Endothelial cell of umbilical vein (primary cell): ENCODE results near the gene NT5DC1. TPM values are rescaled to one million over a fixed set of nuclear protein-coding genes. Genes with fewer than 3 reads are reported as not detected.

Source experiments
- BruUV-seq: library from RNA; stranded (reverse); fragments of 400-500 nt; replicated peaks from 2 replicates; lab custom pipeline; 2021; lab: Mats Ljungman, UMichigan
- CTCF ChIA-PET: fragments of 300-600, 350-600 bp; sonication (Branson Sonifier 250); formaldehyde crosslinking; loops from one replicate; lab custom pipeline; 2021; ENCODE audit warnings: antibody characterized with exemption, inconsistent platforms; lab: Charles Lee
- POLR2A ChIA-PET: fragments of 300-600, 350-600 bp; sonication (Branson Sonifier 250); formaldehyde crosslinking; loops from one replicate; lab custom pipeline; 2021; ENCODE audit warnings: antibody characterized with exemption, inconsistent platforms; lab: Charles Lee
- DNase-seq: peaks from one replicate; pipeline ENCODE4 v3.0.0-alpha.2; 2011; ENCODE audit warnings: low read depth, low spot score
- FAIRE-seq: peaks from 2 replicates; lab custom pipeline; 2011; peaks lifted over from hg19 to GRCh38; lab: Jason Lieb, UNC
- H2AFZ ChIP-seq: 2 replicates; pipeline ENCODE4 v1.6.0; 2012; ENCODE audit warnings: low read depth, low read length, control low read depth, inconsistent platforms
- H3K27ac ChIP-seq: 2 replicates; pipeline ENCODE4 v1.5.1; 2011; ENCODE audit warnings: low read depth, mild to moderate bottlenecking, control low read depth, low read length, moderate library complexity; ENCODE audit not compliant: insufficient read depth
- H3K27me3 ChIP-seq, 2 experiments: 2 replicates each; pipeline versions ENCODE4 v1.6.0 to v1.6.1; 2011; ENCODE audit warnings: low read length in 2 of 2, mixed read lengths in 1 of 2; ENCODE audit not compliant: control insufficient read depth in 2 of 2, insufficient read depth in 2 of 2
- H3K36me3 ChIP-seq, 2 experiments: 2 replicates in 1 of 2; 3 replicates in 1 of 2; pipeline ENCODE4 v1.5.1; 2011; ENCODE audit warnings: low read length in 2 of 2, mild to moderate bottlenecking in 1 of 2, moderate library complexity in 1 of 2; ENCODE audit not compliant: control insufficient read depth in 2 of 2, insufficient read depth in 2 of 2; ENCODE audit errors: extremely low read depth in 1 of 2
- H3K4me1 ChIP-seq: 3 replicates; pipeline ENCODE4 v1.5.1; 2011; ENCODE audit warnings: mild to moderate bottlenecking, low read length; ENCODE audit not compliant: control insufficient read depth, insufficient read depth; ENCODE audit errors: extremely low read depth
- H3K4me2 ChIP-seq: 2 replicates; pipeline ENCODE4 v1.6.1; 2011; ENCODE audit warnings: low read length, control low read depth, mixed read lengths; ENCODE audit not compliant: insufficient read depth
- H3K4me3 ChIP-seq, 3 experiments: fragments of 200-600 bp in 1 of 3; sonication (generic), shearing (Covaris generic) in 1 of 3; replicated peaks in 1 of 3; 2 replicates each; pipeline ENCODE4 v1.5.1; 2011 to 2016; ENCODE audit warnings: control low read depth in 3 of 3, low read length in 3 of 3, mild to moderate bottlenecking in 2 of 3, inconsistent platforms in 1 of 3, low read depth in 1 of 3, moderate library complexity in 1 of 3; ENCODE audit not compliant: insufficient read depth in 1 of 3
- H3K79me2 ChIP-seq: 2 replicates; pipeline ENCODE4 v1.6.0; 2012; ENCODE audit warnings: low read length, inconsistent platforms; ENCODE audit not compliant: control insufficient read depth, insufficient read depth
- H3K9ac ChIP-seq: replicated peaks from 2 replicates; pipeline ENCODE3; 2011; ENCODE audit warnings: low read length, control low read depth; ENCODE audit not compliant: insufficient read depth; ENCODE audit errors: extremely low read depth
- H3K9me1 ChIP-seq: replicated peaks from 3 replicates; pipeline ENCODE4 v1.6.0; 2011; ENCODE audit warnings: mild to moderate bottlenecking, low read length; ENCODE audit not compliant: control insufficient read depth, insufficient read depth; ENCODE audit errors: extremely low read depth
- H3K9me3 ChIP-seq: replicated peaks from 2 replicates; pipeline ENCODE4 v1.5.1; 2012; ENCODE audit warnings: low read length, inconsistent platforms; ENCODE audit not compliant: control insufficient read depth, insufficient read depth
- H4K20me1 ChIP-seq: replicated peaks from 2 replicates; pipeline ENCODE3; 2011; ENCODE audit warnings: mild to moderate bottlenecking, low read length; ENCODE audit not compliant: control insufficient read depth, insufficient read depth; ENCODE audit errors: extremely low read depth
- EZH2 ChIP-seq: IDR thresholded peaks from 2 replicates; pipeline ENCODE4 v1.6.1; 2012; ENCODE audit warnings: borderline replicate concordance, low read depth, mild to moderate bottlenecking, moderate library complexity, low read length, inconsistent platforms; ENCODE audit not compliant: severe bottlenecking
- FOS ChIP-seq: IDR thresholded peaks from 2 replicates; pipeline ENCODE4 v1.6.1; 2011; ENCODE audit warnings: mild to moderate bottlenecking, low read length, moderate library complexity, borderline replicate concordance; ENCODE audit not compliant: insufficient read depth
- GATA2 ChIP-seq: IDR thresholded peaks from 2 replicates; pipeline ENCODE4 v1.7.0; 2011; ENCODE audit warnings: low read depth, mild to moderate bottlenecking, moderate library complexity, mixed read lengths, low read length; ENCODE audit not compliant: insufficient read length, insufficient read depth
- JUN ChIP-seq: IDR thresholded peaks from 2 replicates; pipeline ENCODE4 v1.6.1; 2011; ENCODE audit warnings: borderline replicate concordance, low read depth; ENCODE audit not compliant: insufficient read length, insufficient read depth
- MYC ChIP-seq: IDR thresholded peaks from one replicate; pipeline ENCODE4 v1.6.1; 2011; ENCODE audit warnings: mild to moderate bottlenecking, low read depth, low read length
- POLR2A ChIP-seq: IDR thresholded peaks from 2 replicates; pipeline ENCODE4 v1.6.1; 2012; ENCODE audit warnings: low read depth, mild to moderate bottlenecking, control low read depth, low read length
- POLR2AphosphoS5 ChIP-seq: IDR thresholded peaks from 2 replicates; pipeline ENCODE4 v1.6.1; 2012; ENCODE audit warnings: low read depth, mild to moderate bottlenecking, control low read depth, low read length, moderate library complexity; ENCODE audit not compliant: insufficient read depth
- dilution Hi-C: fragments of 300-500 bp; cut with MboI; formaldehyde crosslinking; loops from one replicate; pipeline ENCODE4 v1.15.0; 2019; ENCODE audit warnings: low sequenced_read_pairs; ENCODE audit not compliant: extremely low pct_ligation_motif_present
- intact Hi-C: fragments of 100-400 bp; cut with micrococcal nuclease; formaldehyde crosslinking; loops from one replicate; pipeline ENCODE4 v1.10.0; 2022
- polyA plus RNA-seq, 4 experiments: library from polyadenylated mRNA; depleted of rRNA in 3 of 4; stranded (reverse) in 3 of 4; unstranded in 1 of 4; fragments of >200 nt; gene quantifications; 2 replicates each; pipeline versions ENCODE4 v1.2.1 to v1.2.3, GENCODE V29; 2011 to 2012; ENCODE audit warnings: missing spikeins in 1 of 4
- total RNA-seq: library from RNA; stranded (reverse); gene quantifications from 2 replicates; pipeline ENCODE4 v1.2.3, GENCODE V29; 2021
- TF ChIP-seq, protein P1 (sequence below): IDR thresholded peaks from 2 replicates; pipeline ENCODE4 v1.6.1; 2011; ENCODE audit not compliant: insufficient read depth, insufficient read length
- TF ChIP-seq, protein P2 (sequence below), 2 donors: IDR thresholded peaks; 1 replicate in 1 of 2; 2 replicates in 1 of 2; pipeline ENCODE4 v1.5.1; 2011; ENCODE audit warnings: low read length in 2 of 2, mild to moderate bottlenecking in 2 of 2, moderate library complexity in 2 of 2, control low read depth in 1 of 2, inconsistent platforms in 1 of 2, low read depth in 1 of 2; ENCODE audit not compliant: insufficient read depth in 1 of 2; ENCODE audit errors: extremely low read depth in 1 of 2

NT5DC1 gene
- total and polyA plus RNA-seq, 2 donors (not counting 3 experiments of a cell fraction or from before 2014, with no cell fraction given): 11.3 to 24.3 TPM

GRCh38 chr6:116144605-116145004, 44.0 kb downstream of the NT5DC1 start:
- Histone ChIP-seq H3K4me3 (no peak overlapping the region), H3K9ac (no peak overlapping the region)

More at GRCh38 chr6:116144605-116145004, 44.0 kb downstream of the NT5DC1 start:
- Histone ChIP-seq H3K9me1 (no peaks in the 10 kb centered on the region), H4K20me1 (no peaks in the 10 kb centered on the region), H3K27me3 (no peaks in the 10 kb centered on the region), H3K27ac (no peak overlapping the region), H2AFZ (no peak overlapping the region), H3K79me2 (no peaks in the 10 kb centered on the region), H3K36me3 (no peaks in the 10 kb centered on the region), H3K4me1 (no peaks in the 10 kb centered on the region), H3K9me3 (no peaks in the 10 kb centered on the region), H3K4me2 (no peak overlapping the region)
- FAIRE-seq: no peak
- dilution Hi-C loops (no loop called here), intact Hi-C loops (no loop called here)
- ChIA-PET CTCF (interaction anchor here (1.2 to 2.1 kb wide), 2 partner anchors 27 to 33 kb away, joined by 4 to 5 read pairs; no protein-coding TSS in a partner anchor), POLR2A (no interaction called here)
- DNase-seq: no peak
- TF ChIP-seq, protein P1, sequence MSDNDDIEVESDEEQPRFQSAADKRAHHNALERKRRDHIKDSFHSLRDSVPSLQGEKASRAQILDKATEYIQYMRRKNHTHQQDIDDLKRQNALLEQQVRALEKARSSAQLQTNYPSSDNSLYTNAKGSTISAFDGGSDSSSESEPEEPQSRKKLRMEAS: no peak
- TF ChIP-seq EZH2: no peak
- TF ChIP-seq POLR2AphosphoS5: no peak
- TF ChIP-seq MYC: no peak
- no peak for TF ChIP-seq POLR2A
- TF ChIP-seq, protein P2, sequence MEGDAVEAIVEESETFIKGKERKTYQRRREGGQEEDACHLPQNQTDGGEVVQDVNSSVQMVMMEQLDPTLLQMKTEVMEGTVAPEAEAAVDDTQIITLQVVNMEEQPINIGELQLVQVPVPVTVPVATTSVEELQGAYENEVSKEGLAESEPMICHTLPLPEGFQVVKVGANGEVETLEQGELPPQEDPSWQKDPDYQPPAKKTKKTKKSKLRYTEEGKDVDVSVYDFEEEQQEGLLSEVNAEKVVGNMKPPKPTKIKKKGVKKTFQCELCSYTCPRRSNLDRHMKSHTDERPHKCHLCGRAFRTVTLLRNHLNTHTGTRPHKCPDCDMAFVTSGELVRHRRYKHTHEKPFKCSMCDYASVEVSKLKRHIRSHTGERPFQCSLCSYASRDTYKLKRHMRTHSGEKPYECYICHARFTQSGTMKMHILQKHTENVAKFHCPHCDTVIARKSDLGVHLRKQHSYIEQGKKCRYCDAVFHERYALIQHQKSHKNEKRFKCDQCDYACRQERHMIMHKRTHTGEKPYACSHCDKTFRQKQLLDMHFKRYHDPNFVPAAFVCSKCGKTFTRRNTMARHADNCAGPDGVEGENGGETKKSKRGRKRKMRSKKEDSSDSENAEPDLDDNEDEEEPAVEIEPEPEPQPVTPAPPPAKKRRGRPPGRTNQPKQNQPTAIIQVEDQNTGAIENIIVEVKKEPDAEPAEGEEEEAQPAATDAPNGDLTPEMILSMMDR (IDR thresholded peaks at IDR 0.05; ENCODE audit: extremely low read depth in 1 of 2, insufficient read depth in 1 of 2, low read depth in 1 of 2, low read length in 2 of 2): no peak
- TF ChIP-seq JUN: no peak
- no peak for TF ChIP-seq GATA2
- no peak for TF ChIP-seq FOS
- BruUV-seq: no TSS peak
